Measurements from ENCODE around the gene FOSL2.

DNA sequence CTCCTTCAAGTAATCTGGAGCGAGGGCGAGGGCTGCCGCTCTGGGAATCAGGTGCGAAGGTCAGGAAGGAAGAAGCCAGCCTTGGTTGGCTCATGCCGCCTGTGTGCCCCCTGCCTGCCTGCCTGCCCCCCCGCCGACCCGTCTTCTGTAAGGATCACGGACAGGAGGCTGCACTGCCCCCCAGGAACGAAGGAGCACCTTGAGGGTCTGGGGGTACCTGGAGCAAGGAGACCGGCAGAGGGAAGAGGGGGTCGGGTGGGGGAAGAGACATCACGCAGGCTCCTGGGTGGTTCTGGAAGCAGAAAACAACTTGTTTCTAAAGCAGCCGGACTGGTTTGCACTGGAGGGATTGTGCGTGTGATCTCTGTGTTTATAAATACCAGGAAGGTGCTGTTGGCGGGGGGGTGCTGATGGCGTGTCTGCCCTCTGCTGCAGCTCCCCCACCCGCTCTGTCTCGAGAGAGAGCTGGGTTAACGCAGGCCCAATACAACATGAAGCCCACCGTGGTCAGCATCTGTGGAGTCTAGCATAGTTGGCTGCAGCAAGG, 1.7 kb downstream of the FOSL2 start:
- no peak for TF ChIP-seq CTCF (IDR thresholded peaks at IDR 0.05)
- peak; percentile 39 to 42 for TF ChIP-seq POLR2A (IDR thresholded peaks at IDR 0.05)

All from Peyer's patch (tissue), 4 donors.